ENCODE measurements around the gene LTK. TPM values are rescaled to one million over a fixed set of nuclear protein-coding genes. Genes with fewer than 3 reads are reported as not detected.

Gene LTK
- total RNA-seq, 1 experiment from 2014 or later, result not detected

Other genes starting within 250 kb of the LTK start
- gene OIP5, start 181.2 kb downstream of the LTK start, total RNA-seq (2014; rRNA removed; shearing (Covaris generic); ENCODE audit: low replicate concordance), result 81.2 and 93.0 TPM in 2 replicates
- gene NUSAP1, start 180.9 kb downstream of the LTK start, total RNA-seq (2014; rRNA removed; shearing (Covaris generic); ENCODE audit: low replicate concordance), result 177 and 204 TPM in 2 replicates
- 16.1 and 33.7 TPM in 2 replicates for gene NDUFAF1, start 111.3 kb downstream of the LTK start, total RNA-seq (2014; rRNA removed; shearing (Covaris generic); ENCODE audit: low replicate concordance)
- 24.2 and 41.8 TPM in 2 replicates for gene RTF1, start 96.7 kb downstream of the LTK start, total RNA-seq (2014; rRNA removed; shearing (Covaris generic); ENCODE audit: low replicate concordance)
- gene ITPKA, start 20.0 kb downstream of the LTK start, total RNA-seq (2014; rRNA removed; shearing (Covaris generic); ENCODE audit: low replicate concordance), result 6.7 and 30.3 TPM in 2 replicates
- gene RPAP1, start 30.4 kb upstream of the LTK start, total RNA-seq (2014; rRNA removed; shearing (Covaris generic); ENCODE audit: low replicate concordance), result 9.3 and 24.2 TPM in 2 replicates
- gene TYRO3, start 45.4 kb upstream of the LTK start, total RNA-seq (2014; rRNA removed; shearing (Covaris generic); ENCODE audit: low replicate concordance), result 16.5 and 20.2 TPM in 2 replicates
- gene MGA, start 146.6 kb upstream of the LTK start, total RNA-seq (2014; rRNA removed; shearing (Covaris generic); ENCODE audit: low replicate concordance), result 21.0 and 36.1 TPM in 2 replicates